HG02943 (cell line): ENCODE data around the gene TBCD.

Experiments
- ATAC-seq: cut with Tn5 transposase; IDR thresholded peaks from one replicate; pipeline ENCODE4 v1.9.1; 2021; ENCODE audit warnings: mild to moderate bottlenecking, low read depth, moderate library complexity; ENCODE audit not compliant: unreplicated experiment

Gene TBCD

DNA sequence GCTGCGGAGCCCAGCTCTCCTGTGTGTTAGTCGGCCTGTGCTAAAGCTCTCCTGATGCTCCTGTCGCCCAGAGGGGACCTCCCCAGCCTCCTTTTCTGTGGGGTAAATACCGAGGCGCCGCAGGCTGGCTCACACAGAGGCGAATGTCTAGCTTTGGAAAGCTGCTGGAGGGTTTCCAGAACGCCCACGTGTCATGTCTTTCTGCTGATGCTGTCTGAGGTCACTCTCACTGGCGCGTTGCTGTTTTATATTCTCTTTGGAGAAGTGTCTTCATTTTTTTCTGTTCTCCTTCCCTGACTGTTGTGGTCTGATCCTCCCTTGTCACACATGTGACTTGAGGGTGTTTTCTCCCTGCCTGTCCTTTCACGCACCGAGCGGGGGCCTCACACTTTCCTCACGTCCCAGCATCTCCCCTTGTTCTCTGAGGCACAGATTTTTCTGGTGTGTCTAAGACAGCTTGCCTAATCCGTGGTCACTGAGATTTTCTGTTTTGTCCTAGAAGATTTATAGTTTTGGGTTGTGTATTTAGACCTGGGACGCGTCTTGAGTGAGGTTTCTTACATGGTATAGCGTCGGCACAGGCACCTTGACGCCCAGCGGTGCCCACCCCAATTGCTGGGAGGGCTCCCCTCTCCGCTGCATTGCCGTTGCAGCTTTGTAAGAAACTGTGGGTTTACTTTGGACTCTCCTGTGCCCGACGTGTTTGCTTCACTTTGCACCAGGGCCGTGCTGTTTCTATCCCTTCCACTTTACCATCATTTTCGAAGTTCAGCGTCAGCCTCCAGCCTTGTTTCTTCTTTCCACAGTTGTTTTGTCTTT, 180.0 kb downstream of the TBCD start:
- no peak for ATAC-seq

DNA sequence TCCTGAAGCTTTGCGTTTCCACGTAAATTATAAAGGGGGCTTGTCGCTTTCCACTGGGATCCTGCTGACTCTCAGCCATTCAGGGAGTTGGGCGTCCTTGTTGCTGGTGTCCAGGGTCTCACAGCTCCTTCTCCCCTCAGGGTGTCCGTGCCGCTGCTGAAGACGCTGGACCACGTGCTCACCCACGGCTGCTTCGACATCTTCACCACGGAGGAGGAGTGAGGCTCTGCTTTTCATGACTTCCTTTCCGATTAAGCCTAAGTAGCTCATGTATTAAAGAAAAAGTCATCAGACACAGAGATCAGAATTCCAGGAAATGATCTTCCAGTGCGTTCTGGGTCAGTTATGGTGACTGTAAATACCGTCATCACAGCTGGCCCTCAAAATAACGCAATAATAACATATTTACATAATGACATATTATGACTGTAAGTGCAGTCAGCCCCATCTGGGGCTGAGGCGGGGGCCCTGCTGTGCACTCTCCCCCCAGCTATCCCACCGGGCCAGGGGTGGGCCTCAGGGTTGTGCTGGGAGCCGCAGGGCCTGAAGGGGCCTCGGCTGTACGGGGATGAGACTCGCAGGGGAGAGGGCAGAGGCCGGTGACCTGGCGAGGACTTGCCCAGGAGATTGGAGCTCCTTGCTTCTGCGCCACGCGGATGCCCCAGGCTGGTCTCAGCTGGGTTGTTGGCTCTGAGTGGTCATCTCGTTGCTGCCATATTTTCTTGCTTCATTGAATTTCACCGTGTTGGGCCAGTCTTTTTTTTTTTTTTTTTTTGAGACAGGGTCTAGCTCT, 180.8 kb downstream of the TBCD start:
- ATAC-seq: no peak

DNA sequence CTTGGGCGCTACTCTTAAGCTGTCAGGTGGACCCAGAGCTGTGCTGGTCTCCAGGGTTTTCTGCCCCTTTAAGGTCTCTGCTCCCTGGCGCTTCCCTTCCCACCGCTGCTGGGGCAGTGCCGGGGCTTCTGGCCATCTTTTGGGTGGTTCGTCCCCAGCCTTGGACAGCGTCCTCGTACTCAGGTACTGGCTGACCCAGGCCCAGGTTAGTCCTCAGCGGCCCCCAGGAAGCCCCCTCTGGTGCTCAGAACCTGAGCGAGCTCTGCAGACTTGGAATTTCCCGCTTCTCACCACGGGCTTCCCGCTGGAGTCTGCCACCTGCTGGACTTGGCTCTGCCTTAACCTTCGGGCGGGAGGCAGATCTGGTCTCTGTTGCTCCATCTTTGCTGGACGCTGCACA, 182.0 kb downstream of the TBCD start:
- ATAC-seq: no peak

- no peak for ATAC-seq
Measured at GRCh38 chr17:82935966-82936767, 184.3 kb downstream of the TBCD start.

DNA sequence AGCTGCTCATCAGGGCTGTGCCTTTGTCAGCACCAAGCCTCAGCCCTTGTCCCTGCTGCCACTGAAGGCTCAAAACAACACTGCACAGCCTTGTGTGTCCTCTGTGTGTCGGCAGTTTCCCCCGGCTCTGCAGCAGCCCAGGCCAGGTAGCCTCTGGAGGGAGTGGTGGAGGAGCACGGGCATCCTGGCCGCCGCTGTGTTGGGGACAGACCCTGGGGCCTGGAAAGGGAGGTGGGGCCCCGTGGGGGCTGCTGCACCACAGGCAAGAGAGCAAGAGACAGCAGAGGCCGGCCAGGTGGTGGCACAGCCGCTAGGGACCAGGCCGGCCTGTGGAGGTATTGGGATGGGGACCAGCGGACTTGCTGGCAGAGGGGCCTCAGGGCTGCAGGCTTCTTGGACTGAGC, 184.9 kb downstream of the TBCD start:
- no peak for ATAC-seq

DNA sequence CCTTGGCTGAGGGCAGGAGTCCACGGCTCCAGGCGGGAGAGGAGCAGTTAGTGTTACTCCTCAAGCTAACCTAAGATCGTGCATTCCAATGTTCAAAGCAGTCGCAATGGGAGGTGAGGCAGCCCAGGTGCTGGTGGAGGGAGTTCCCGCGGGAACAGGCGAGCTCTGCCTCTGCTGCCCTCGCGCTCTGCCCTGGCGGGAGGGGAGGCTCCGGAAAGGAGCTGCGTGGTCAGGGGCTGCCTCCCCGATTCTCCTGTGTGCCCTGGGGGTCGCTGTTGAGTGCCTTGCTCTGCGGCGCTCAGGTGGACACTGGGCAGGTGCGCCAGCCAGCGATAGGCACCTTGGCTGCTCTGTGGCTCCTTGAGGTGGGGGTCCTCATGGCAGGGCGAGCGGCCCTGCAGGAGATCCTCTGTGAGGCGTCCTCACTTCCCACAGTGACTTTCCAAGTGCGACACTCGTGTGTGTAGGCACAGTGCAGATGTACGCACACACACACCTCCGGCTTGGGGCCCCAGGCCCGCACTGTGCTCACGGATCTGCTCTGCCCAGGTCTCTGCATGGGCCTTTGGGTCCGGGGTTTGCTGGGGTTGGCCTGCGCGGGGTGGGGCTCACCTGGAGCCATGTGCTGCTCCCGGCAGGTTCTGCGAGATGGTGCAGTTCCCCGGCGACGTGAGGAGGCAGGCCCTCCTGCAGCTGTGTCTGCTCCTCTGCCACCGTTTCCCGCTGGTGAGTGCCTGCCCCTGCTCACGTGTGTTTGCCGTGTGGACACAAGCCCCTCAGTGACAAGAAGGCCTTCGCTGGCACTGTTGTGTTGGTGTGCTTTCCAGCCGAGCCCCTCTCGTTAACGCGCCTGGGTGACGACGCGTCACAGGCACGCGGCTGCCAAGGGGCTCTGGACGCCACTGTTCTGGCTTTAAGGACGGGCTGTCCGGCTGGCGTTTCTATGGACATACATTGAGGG, 185.8 kb downstream of the TBCD start:
- ATAC-seq: no peak

DNA sequence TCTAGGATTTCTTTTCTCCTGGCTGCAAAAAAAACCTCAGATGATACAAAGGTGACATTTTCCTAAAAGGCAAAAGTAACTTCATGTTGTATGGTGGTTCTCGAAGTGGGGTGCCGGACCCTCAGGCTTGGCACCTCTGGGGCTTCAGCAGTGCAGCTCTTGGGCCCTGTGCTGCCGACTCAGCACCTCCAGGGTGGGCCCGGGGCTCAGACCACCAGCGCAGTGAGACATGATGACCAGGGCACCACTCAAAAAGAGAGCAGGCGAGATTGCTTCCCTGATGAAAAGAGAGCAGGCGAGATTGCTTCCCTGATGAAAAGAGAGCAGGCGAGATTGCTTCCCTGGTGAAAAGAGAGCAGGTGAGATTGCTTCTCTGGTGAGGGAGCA, 186.6 kb downstream of the TBCD start:
- no peak for ATAC-seq

- ATAC-seq: no peak
Measured at GRCh38 chr17:82938873-82939620, 187.2 kb downstream of the TBCD start.

DNA sequence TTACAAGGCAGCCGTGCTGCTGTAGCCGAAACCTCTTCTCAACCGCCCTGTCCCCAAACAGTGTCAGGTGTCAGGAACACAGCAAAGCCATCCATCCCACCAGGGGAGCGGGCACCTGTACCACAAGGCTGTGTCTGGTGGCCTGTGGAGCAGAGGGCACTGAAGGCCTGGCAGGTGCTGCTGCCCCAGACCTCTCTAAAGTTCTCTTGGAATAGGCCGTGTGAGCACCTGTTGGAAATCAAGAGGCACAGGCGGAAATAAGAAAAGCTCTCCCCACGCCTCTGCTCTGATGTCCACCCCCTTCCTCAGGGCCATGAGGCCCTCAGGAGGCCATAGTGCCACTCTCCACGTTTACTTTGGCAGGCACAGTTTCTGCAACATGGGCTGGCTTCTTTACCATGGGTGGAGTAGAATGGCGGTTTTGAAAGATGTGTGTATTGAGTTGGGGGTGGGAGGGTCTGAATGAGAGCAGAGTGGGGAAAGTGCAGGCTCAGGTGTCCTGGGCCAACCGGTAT, 187.8 kb downstream of the TBCD start:
- ATAC-seq: no peak

- ATAC-seq: no peak
Measured at GRCh38 chr17:82940226-82941020, 188.6 kb downstream of the TBCD start.

DNA sequence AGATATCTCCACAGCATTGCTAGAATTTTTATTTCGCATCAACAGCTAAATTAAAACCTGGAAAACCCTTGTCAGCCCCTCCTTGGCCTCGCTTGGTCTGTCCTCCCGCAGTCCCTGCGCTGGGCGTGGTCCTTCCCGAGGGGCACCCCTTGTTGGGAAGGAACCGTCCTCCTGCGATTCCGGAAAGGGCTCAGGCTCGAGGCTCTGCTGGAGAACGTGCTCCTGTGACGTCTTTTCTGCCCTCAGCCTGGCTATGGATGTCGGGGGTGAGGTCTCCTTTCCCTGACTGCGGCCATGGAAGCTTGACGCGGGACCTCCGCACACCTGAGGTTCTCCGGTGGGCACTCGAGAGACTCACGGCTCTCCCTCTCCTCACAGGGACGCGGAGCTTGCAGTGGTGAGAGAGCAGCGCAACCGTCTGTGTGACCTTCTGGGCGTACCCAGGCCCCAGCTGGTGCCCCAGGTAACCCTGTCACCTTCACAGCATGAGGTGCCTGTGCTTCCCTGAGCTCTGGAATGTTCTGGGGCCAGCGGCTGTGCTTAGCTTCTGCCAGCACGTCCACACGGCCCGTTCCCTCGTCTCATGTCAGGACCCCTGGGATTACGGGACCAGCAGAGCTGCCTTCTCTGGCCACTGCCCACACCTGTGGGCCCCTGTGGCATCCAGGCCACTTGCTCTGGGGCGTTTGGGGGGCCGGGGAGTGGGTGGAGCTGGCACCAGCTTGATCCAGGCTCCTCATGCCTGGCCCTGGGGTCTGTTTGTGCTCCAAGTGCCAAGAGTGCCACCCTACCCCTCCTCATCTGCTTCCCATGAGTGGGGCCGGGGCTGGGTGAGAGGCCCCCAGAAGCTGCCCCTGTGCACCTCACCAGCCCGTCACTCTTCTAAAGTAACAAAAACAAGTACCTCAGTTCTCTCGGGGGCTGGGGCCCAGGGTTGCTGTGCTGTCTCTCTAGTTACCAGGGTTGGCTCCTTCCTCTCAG, 189.4 kb downstream of the TBCD start:
- ATAC-seq: no peak

DNA sequence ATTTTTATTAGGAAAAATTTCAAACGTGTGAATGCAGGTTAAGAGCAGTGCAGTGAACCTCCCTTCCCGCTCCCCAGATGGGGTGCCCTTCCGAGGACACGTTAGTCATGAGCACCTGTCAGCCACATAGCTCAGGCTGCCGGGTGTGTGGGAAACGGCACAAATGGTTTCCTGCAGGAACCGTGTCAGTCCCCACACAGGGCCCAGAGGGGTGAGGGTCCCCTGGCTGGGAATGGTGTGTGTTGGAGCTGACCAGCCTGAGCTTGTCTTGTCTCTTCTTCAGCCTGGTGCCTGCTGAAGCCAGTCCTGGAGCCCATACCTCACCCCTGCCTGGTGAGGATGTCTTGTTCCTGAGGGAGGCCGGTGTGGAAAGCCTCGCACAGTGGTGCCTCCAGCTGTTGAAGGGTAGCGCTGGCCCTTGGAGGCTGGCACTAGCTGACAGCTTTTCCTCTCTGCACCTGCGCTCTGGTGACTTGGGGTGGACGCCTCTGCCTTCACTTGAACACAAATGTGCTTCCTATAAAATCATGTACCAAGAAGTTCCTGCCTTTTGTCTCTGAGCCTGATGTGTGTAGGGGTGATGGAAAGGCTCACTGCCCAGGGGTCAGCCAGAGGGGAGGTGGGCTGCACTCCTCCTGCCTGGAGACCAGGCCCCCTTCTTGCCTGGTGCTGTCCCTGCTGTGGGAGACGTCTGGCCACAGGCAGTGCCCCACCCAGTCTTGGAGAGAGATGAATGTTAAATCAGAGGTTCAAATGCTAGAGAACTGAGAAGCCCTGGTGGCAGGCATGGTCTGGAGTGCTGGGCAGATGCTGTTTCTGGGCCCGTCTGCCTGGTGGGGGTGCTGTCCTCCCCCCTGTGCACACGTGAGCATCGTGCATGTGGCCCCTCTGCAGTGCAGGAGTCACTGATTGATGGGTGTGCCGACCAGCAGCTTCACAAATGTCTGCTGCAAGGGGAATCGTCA, 190.6 kb downstream of the TBCD start:
- ATAC-seq: no peak

- ATAC-seq: no peak
Measured at GRCh38 chr17:82943339-82943738, 191.5 kb downstream of the TBCD start.

DNA sequence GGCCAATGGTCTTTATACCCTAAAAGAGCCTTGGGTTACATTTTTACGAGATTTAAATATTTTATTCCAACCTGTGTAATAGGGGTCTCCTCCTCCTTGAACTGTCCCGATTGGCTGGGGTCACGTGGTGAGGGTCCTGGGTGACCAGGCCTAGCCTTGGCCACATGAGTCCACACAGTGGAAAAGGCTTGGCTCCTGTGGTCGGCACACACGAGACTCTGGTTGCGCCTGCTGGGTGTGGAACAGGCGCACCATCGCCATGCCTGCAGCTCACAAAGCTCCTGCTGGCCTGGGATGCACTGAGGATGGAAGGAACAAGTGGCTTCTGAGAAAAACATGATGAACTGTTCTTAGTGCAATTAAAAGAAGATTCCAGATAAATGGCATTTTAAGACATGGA, 191.9 kb downstream of the TBCD start:
- ATAC-seq: no peak

DNA sequence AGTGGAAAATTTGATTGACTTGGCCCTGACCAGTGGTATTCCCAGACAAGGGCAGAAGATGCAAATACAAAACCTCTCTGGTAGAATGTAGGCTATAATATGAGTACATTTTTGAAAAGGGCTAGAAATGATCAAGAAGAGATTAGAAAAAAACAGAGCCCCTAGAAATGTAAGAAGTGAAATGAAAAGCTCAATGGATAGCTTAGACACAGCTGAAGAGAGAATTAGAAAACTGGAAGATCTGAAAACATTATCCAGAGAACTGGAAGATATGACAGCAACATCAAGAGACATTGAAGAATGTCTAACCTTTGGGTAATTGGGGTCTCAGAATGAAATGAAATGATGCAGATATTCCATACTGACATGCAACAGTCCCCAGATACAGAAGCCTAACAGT, 193.1 kb downstream of the TBCD start:
- ATAC-seq: no peak

DNA sequence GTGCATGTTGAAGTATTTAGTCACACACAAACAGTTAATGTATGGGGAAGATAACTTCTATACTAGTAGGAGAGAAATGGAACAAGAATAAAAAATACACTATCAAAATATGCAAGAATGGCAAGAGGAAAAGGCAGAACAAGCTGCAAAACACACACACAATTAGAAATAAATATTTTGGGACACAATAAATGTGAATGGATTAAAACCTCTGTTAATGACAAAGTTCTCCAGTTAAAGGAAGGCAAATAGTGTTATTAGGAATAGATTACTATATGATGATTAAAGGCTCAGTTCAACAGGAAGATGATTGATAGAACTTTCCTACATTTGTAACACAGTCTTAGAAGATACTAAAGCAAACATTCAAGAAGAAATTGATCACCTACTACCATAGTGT, 194.2 kb downstream of the TBCD start:
- ATAC-seq: no peak
